ENCODE results near the gene APOBR. TPM values are rescaled to one million over a fixed set of nuclear protein-coding genes. Genes with fewer than 3 reads are reported as not detected.

Gene APOBR
- total RNA-seq, result not detected in 2 replicates

GRCh38 chr16:28494121-28494851, at the start of gene APOBR:
Gene APOBR, plus strand, starts transcription at chr16:28494643. Its CDS starts 39 bp downstream, at chr16:28494682.

GRCh38 chr16:28491970-28492474, 2.4 kb upstream of the APOBR start, which contains the start of gene CLN3:
Gene CLN3, minus strand, starts transcription at chr16:28492074. Its CDS starts 315 bp downstream, at chr16:28491759.

GRCh38 chr16:28538733-28539596, 44.5 kb downstream of the APOBR start, which contains the start of gene NUPR1:
Gene NUPR1, minus strand, starts transcription at chr16:28538974. Its CDS starts 67 bp downstream, at chr16:28538907.

Other genes with a start within 250 kb of the APOBR start
- 0.58 TPM in 1 of 2 replicates, not detected in the other for gene SBK1, start 202.1 kb upstream of the APOBR start, total RNA-seq
- gene NPIPB6, start 131.1 kb upstream of the APOBR start, total RNA-seq, result 0.71 TPM in 1 of 2 replicates, not detected in the other
- gene EIF3CL, start 90.8 kb upstream of the APOBR start, total RNA-seq, result 112 and 116 TPM in 2 replicates
- gene NPIPB7, start 22.3 kb upstream of the APOBR start, total RNA-seq, result not detected in 2 replicates
- 16.1 and 19.0 TPM in 2 replicates for gene CLN3, start 2.6 kb upstream of the APOBR start, total RNA-seq
- gene IL27, start 12.2 kb downstream of the APOBR start, total RNA-seq, result not detected in 2 replicates
- gene NUPR1, start 44.3 kb downstream of the APOBR start, total RNA-seq, result 28.7 and 29.1 TPM in 2 replicates
- 11.2 and 14.7 TPM in 2 replicates for gene SGF29, start 59.3 kb downstream of the APOBR start, total RNA-seq
- gene SULT1A2, start 102.4 kb downstream of the APOBR start, total RNA-seq, result 0.58 TPM in 1 of 2 replicates, not detected in the other
- 4.6 and 5.2 TPM in 2 replicates for gene SULT1A1, start 115.4 kb downstream of the APOBR start, total RNA-seq
- gene NPIPB8, start 143.4 kb downstream of the APOBR start, total RNA-seq, result not detected in 2 replicates
- 127 and 137 TPM in 2 replicates for gene EIF3C, start 216.8 kb downstream of the APOBR start, total RNA-seq